Sciatic nerve (tissue), 2 donors: ENCODE data around the gene KLHL26. TPM values are rescaled to one million over a fixed set of nuclear protein-coding genes. Genes with fewer than 3 reads are reported as not detected.
"Not testable (repeated sequence)": the region's sequence is repeated elsewhere in the genome, so short reads cannot be mapped to it uniquely, and the experiment has no call there.

Experiments
- ATAC-seq: fragments of 200-7000 bp; cut with Tn5 transposase; one replicate; pipeline ENCODE4 v1.9.1; 2020; ENCODE audit warnings: mild to moderate bottlenecking, moderate library complexity
- DNase-seq: peaks from one replicate; pipeline ENCODE4 v3.0.0-alpha.2; 2020; ENCODE audit warnings: low spot score
- intact Hi-C: fragments of 100-400 bp; cut with DNase I; formaldehyde crosslinking; loops from one replicate; pipeline ENCODE4 v1.14.2; 2022
- total RNA-seq: library from RNA; stranded (reverse); fragmentation: NEBNext Ultra II Directional; extraction: Animal tissue kit (Norgen Biotek cat#: 25700); gene quantifications from one replicate; pipeline ENCODE4 v1.2.1, GENCODE V29; 2021
- donor health status: DM: no; HTN: no; CAD: no.
- donor health status: DM: no; HTN: no; CAD: no.

KLHL26 gene
- total RNA-seq, 1 donor from 2014 or later, result 26.1 TPM

- DNase-seq (no peak), ATAC-seq (no peak)
- intact Hi-C loops, result loop anchor here (10.0 kb wide), 1 partner anchor 76 kb away; no protein-coding TSS in a partner anchor
Measured at GRCh38 chr19:18670312-18670711, 33.5 kb downstream of the KLHL26 start.

DNA sequence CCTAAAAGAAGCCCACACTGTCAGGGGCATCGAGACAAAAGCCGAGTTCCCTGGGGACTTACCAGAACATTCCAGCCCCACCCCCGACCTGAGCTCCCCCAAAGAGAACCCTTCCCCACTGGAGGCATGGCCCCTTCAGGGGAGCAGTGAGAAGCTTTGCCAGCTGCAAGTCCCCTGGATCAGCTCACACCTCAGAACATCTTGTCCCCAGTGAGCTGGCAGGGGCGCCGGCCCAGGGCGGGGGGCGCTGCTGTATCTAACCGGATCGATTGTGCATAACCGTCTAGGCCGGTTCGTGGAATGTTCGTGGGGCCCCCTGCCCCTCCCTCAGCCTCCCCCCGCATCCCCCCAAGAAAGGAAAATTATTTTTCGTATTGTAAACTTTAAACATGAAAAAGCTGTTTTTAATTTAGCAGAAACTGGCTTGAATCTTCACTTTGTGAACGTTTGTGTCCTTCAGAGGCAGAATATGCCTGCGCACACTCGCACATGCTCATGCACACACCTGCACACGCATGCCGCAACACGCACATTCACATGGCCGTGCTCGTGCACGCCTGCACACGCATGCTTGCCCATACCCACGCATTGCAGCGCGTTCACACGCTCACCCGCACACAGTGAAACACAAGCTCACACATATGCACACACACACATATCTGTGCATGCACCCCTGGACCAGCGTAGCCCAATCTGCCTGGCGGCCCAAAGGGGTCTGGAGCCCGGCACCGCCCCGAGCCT is 34.6 kb downstream of the KLHL26 start:
- peak; percentile 9 for ATAC-seq
- intact Hi-C loops, result loop anchor here (10.0 kb wide), 1 partner anchor 77 kb away; no protein-coding TSS in a partner anchor
- no peak for DNase-seq

- no peak for DNase-seq
- intact Hi-C loops, result loop anchor here (10.0 kb wide), 1 partner anchor 77 kb away; no protein-coding TSS in a partner anchor
- ATAC-seq, result peak; percentile 4
Measured at GRCh38 chr19:18672044-18672451, 35.2 kb downstream of the KLHL26 start.

GRCh38 chr19:18672606-18673337 is 35.9 kb downstream of the KLHL26 start:
- intact Hi-C loops, result loop anchor here (10.0 kb wide), 1 partner anchor 78 kb away; no protein-coding TSS in a partner anchor
- ATAC-seq (peak; percentile 31), DNase-seq (no peak)

GRCh38 chr19:18674616-18675015 is 37.8 kb downstream of the KLHL26 start:
- no peak for DNase-seq
- no peak for ATAC-seq
- intact Hi-C loops, result loop anchor here (10.0 kb wide), 1 partner anchor 80 kb away; no protein-coding TSS in a partner anchor

DNA sequence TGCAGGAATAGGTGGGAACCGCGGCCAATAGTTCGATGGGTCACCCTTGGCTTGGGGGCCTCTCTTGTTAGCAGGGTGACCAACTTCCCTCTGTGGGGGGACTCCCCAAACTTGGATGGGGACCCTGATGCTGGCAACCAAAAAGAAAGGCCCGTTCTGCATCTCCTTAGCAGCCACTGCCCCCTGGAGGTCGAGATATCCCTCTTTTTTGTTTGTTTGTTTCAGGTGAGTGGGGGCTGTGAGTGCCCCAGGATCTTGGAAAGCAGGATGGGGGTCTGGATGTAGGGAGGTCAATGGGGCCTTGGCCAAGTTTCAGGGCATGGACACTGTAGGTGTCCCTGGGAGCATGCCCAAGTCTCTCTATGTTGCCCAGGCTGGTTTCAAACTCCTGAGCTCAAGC is 39.0 kb downstream of the KLHL26 start:
- DNase-seq (no peak), ATAC-seq (no peak)
- intact Hi-C loops, result loop anchor here (10.0 kb wide), 1 partner anchor 81 kb away; no protein-coding TSS in a partner anchor

- intact Hi-C loops, result loop anchor here (10.0 kb wide), 1 partner anchor 82 kb away; no protein-coding TSS in a partner anchor
- ATAC-seq, result no peak
- no peak for DNase-seq
Measured at GRCh38 chr19:18676692-18677091, 39.9 kb downstream of the KLHL26 start.

GRCh38 chr19:18677156-18677555 is 40.3 kb downstream of the KLHL26 start:
- intact Hi-C loops, result loop anchor here (10.0 kb wide), 1 partner anchor 82 kb away; no protein-coding TSS in a partner anchor
- DNase-seq (no peak), ATAC-seq (no peak)

DNA sequence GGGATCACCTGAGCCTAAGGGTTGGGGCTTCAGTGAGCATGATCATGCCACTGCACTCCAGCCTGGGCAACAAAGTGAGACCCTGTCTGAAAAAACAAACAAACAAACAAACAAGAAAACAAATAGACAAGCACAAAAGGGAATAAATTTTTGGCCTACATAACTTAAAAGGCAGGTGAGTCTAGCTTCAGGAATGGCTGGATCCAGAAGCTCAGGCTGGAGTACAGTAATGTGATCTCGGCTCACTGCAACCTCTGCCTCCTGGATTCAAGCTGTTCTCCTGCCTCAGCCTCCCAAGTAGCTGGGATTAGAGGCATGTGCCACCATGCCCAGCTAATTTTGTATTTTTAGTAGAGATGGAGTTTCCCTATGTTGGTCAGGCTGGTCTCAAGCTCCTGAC is 43.3 kb downstream of the KLHL26 start:
- ATAC-seq, intact Hi-C loops, DNase-seq: not testable (repeated sequence)

DNA sequence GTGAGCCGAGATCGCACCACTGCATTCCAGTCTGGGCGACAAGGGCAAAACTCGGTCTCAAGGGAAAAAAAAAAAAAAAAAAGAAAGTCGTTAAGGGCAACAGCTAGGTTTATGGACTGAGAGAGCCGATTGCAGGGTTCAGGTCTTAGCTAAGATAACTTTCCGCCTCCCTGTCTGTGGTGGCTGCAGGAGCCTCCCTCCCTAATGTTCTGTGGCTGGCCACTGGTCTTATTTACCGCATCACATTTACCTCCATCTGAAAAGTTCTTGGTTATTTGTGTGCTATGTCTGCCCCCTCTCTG is 45.9 kb downstream of the KLHL26 start:
- intact Hi-C loops, result no loop called here
- DNase-seq (no peak), ATAC-seq (no peak)

GRCh38 chr19:18683109-18683957 is 46.5 kb downstream of the KLHL26 start, which contains the start of gene CRTC1:
Gene CRTC1 (plus strand): TSS chr19:18683680. CDS start chr19:18683703, 23 bp downstream.
- DNase-seq (peak; percentile 94), ATAC-seq (peak; percentile 90)
- intact Hi-C loops, result no loop called here

GRCh38 chr19:18683958-18684641 is 47.3 kb downstream of the KLHL26 start:
- intact Hi-C loops, result no loop called here
- ATAC-seq, result peak; percentile 4
- no peak for DNase-seq

DNA sequence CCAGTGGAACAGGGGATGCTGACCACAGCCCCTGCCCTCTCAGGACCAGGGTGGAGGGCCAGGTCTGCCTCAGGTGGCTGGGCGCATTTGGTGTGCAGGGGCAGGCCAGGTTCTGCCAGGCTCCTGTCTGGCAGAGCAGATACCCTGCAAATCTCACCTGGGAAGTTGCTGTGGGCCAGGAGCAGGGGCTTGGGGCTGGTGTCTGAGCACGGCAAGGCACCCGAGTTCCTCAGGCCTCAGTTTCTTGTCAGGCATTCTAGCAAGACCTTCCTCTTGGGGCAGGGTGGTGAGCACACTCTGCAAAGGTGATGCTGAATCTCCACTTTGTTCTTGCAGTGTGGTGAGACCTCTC is 47.8 kb downstream of the KLHL26 start:
- no peak for DNase-seq
- peak; percentile 2 for ATAC-seq
- intact Hi-C loops, result no loop called here

GRCh38 chr19:18685597-18686190 is 48.9 kb downstream of the KLHL26 start:
- intact Hi-C loops, result no loop called here

GRCh38 chr19:18687740-18688465 is 51.1 kb downstream of the KLHL26 start:
- intact Hi-C loops, result no loop called here
- DNase-seq, result no peak
- ATAC-seq, result no peak

More at GRCh38 chr19:18685597-18686190, 48.9 kb downstream of the KLHL26 start:
- no peak for ATAC-seq
- DNase-seq, result no peak

- ATAC-seq (no peak), DNase-seq (no peak)
- intact Hi-C loops, result no loop called here
Measured at GRCh38 chr19:18696023-18696422, 59.2 kb downstream of the KLHL26 start.

GRCh38 chr19:18697680-18698079 is 60.9 kb downstream of the KLHL26 start:
- DNase-seq (no peak), ATAC-seq (no peak)
- intact Hi-C loops, result no loop called here
